SU-DHL-6 (cell line): ENCODE data around the gene OBSCN.
"Not testable (repeated sequence)": the region's sequence is repeated elsewhere in the genome, so short reads cannot be mapped to it uniquely, and the experiment has no call there.

Source experiments
- H2AFZ ChIP-seq: fragments of 200-600 bp; sonication (generic); 2 replicates; pipeline ENCODE4 v1.6.1; 2014; ENCODE audit warnings: low read depth, mild to moderate bottlenecking, moderate library complexity, mixed read lengths, antibody characterized with exemption, low read length; ENCODE audit not compliant: severe bottlenecking
- H3F3A ChIP-seq: fragments of 200-600 bp; shearing (Covaris generic); 2 replicates; pipeline ENCODE4 v1.6.0; 2016; ENCODE audit warnings: antibody characterized with exemption, mild to moderate bottlenecking; ENCODE audit not compliant: insufficient read depth
- H3K27ac ChIP-seq: fragments of 200-600 bp; sonication (generic); 2 replicates; pipeline ENCODE4 v1.5.1; 2016; ENCODE audit warnings: low read depth, mild to moderate bottlenecking, low read length, moderate library complexity, mixed read lengths
- H3K27me3 ChIP-seq: fragments of 200-600 bp; sonication (generic), shearing (Covaris generic); 2 replicates; pipeline ENCODE4 v1.6.0; 2014; ENCODE audit warnings: mild to moderate bottlenecking, low read length
- H3K36me3 ChIP-seq: fragments of 200-600 bp; sonication (generic); 2 replicates; pipeline ENCODE4 v1.6.1; 2014; ENCODE audit warnings: mild to moderate bottlenecking, low read length, mixed read lengths
- H3K4me2 ChIP-seq: fragments of 300-600, 200-600 bp; shearing (Covaris generic), sonication (generic); 2 replicates; pipeline ENCODE4 v1.6.0; 2014; ENCODE audit warnings: low read length, low read depth, mild to moderate bottlenecking; ENCODE audit not compliant: poor library complexity, severe bottlenecking
- H3K4me3 ChIP-seq: fragments of 200-600 bp; sonication (generic); 2 replicates; pipeline ENCODE4 v1.5.1; 2014; ENCODE audit warnings: antibody characterized with exemption, low read length, mild to moderate bottlenecking, mixed read lengths; ENCODE audit not compliant: insufficient read depth, poor library complexity, severe bottlenecking
- H3K79me2 ChIP-seq: fragments of 200-600 bp; sonication (generic); 2 replicates; pipeline ENCODE4 v1.6.1; 2014; ENCODE audit warnings: mild to moderate bottlenecking, low read length, moderate library complexity; ENCODE audit not compliant: insufficient read depth
- H3K9ac ChIP-seq: fragments of 200-600 bp; sonication (generic); 2 replicates; pipeline ENCODE4 v1.7.0; 2014; ENCODE audit warnings: mild to moderate bottlenecking, low read length
- H3K9me2 ChIP-seq: fragments of 200-600 bp; sonication (generic); replicated peaks from 2 replicates; pipeline ENCODE4 v1.6.1; 2014; ENCODE audit warnings: low read length; ENCODE audit not compliant: insufficient read depth
- H3K9me3 ChIP-seq: fragments of 200-600 bp; sonication (generic); 2 replicates; pipeline ENCODE4 v1.6.1; 2014; ENCODE audit warnings: low read length, mixed read lengths; ENCODE audit not compliant: insufficient read depth
- H4K20me1 ChIP-seq: fragments of 200-600 bp; sonication (generic); 2 replicates; pipeline ENCODE4 v1.6.1; 2014; ENCODE audit warnings: low read depth, mild to moderate bottlenecking, antibody characterized with exemption, low read length, moderate library complexity, mixed read lengths
- CTCF ChIP-seq: fragments of 200-600 bp; sonication (generic); IDR thresholded peaks from one replicate; pipeline ENCODE4 v1.5.1; 2017; ENCODE audit warnings: antibody characterized with exemption, mild to moderate bottlenecking, low read length, moderate library complexity; ENCODE audit not compliant: insufficient read depth, poor library complexity, severe bottlenecking
- EZH2phosphoT487 ChIP-seq: fragments of 200-600 bp; sonication (generic), shearing (Covaris generic); conservative IDR thresholded peaks from 2 replicates; pipeline ENCODE4 v1.6.1; 2018; ENCODE audit warnings: mild to moderate bottlenecking, antibody characterized with exemption, low read length, moderate library complexity, mixed read lengths

The OBSCN gene

GRCh38 chr1:228249513-228250305 is 41.9 kb downstream of the OBSCN start:
- no peaks in the 10 kb centered on the region for H3F3A ChIP-seq
- no peak overlapping the region for H2AFZ ChIP-seq
- no peaks in the 10 kb centered on the region for H3K36me3 ChIP-seq
- no peaks in the 10 kb centered on the region for H3K27me3 ChIP-seq
- TF ChIP-seq EZH2phosphoT487 = no peak
- no peak for TF ChIP-seq CTCF
- H4K20me1 ChIP-seq = no peaks in the 10 kb centered on the region
- no peak overlapping the region for H3K4me3 ChIP-seq
- no peaks in the 10 kb centered on the region for H3K79me2 ChIP-seq
- H3K9me2 ChIP-seq = no peaks in the 10 kb centered on the region
- H3K4me2 ChIP-seq = no peak overlapping the region
- H3K27ac ChIP-seq = no peak overlapping the region
- no peaks in the 10 kb centered on the region for H3K9me3 ChIP-seq
- H3K9ac ChIP-seq = no peak overlapping the region

- not testable (repeated sequence) for H3K4me2 ChIP-seq, H3K9me3 ChIP-seq, H3K27me3 ChIP-seq, H4K20me1 ChIP-seq, H3K4me3 ChIP-seq, H3K9ac ChIP-seq, H3K9me2 ChIP-seq, H3K36me3 ChIP-seq, H3K79me2 ChIP-seq, H3K27ac ChIP-seq, H3F3A ChIP-seq, H2AFZ ChIP-seq
Observed at GRCh38 chr1:228252476-228252875, 44.6 kb downstream of the OBSCN start.

GRCh38 chr1:228256626-228257375 is 49.0 kb downstream of the OBSCN start:
- no peak overlapping the region for H3K27ac ChIP-seq
- H3K9ac ChIP-seq = no peak overlapping the region
- H3K79me2 ChIP-seq = no peaks in the 10 kb centered on the region
- no peaks in the 10 kb centered on the region for H3K36me3 ChIP-seq
- H3K9me3 ChIP-seq = peaks cover 6% of the 10 kb centered on the region; the same call in 1 of the 2 replicates
- H3K27me3 ChIP-seq = no peaks in the 10 kb centered on the region
- no peaks in the 10 kb centered on the region for H4K20me1 ChIP-seq
- no peak overlapping the region for H3K4me3 ChIP-seq
- no peaks in the 10 kb centered on the region for H3K9me2 ChIP-seq
- H3K4me2 ChIP-seq = no peak overlapping the region
- no peaks in the 10 kb centered on the region for H3F3A ChIP-seq
- no peak overlapping the region for H2AFZ ChIP-seq
- TF ChIP-seq CTCF (no peak), EZH2phosphoT487 (no peak)

GRCh38 chr1:228258486-228258885 is 50.6 kb downstream of the OBSCN start:
- no peak overlapping the region for H3K27ac ChIP-seq
- H3K9me3 ChIP-seq = peaks cover 14% of the 10 kb centered on the region; the same call in 1 of the 2 replicates
- H3K79me2 ChIP-seq = no peaks in the 10 kb centered on the region
- no peaks in the 10 kb centered on the region for H3K36me3 ChIP-seq
- no peaks in the 10 kb centered on the region for H3K27me3 ChIP-seq
- H3K9me2 ChIP-seq = no peaks in the 10 kb centered on the region
- H3F3A ChIP-seq = no peaks in the 10 kb centered on the region
- H4K20me1 ChIP-seq = no peaks in the 10 kb centered on the region
- H3K4me2 ChIP-seq = no peak overlapping the region
- H3K4me3 ChIP-seq = no peak overlapping the region
- H2AFZ ChIP-seq = no peak overlapping the region
- TF ChIP-seq CTCF = no peak
- TF ChIP-seq EZH2phosphoT487 = no peak
- H3K9ac ChIP-seq = no peak overlapping the region
